ENCODE measurements around the gene DOK6. TPM values are rescaled to one million over a fixed set of nuclear protein-coding genes. Genes with fewer than 3 reads are reported as not detected.

DOK6 gene
- total and polyA plus RNA-seq, 2 donors (not counting 1 experiment from before 2014, with no cell fraction given): not detected

DNA sequence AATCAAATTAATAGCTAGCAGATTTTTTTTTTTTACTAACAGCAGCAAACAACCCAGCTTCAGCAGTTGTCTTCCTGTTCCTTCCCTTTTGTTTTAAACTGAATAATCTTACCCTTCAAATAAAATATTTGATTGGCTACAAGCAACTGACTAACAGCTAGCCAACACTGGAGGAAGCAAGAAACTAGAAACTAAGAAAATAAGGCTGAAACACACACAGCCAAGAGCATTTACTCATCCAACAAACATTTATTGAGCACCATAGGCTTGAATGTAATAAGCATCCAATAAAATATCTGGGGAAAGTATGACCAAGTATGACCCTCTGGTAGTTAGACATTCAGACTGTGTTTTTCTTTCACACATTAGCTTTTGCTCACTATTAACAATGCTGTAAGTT lies 357.8 kb downstream of the DOK6 start:
- Histone ChIP-seq H3K27me3 (replicated peaks in 1 of 4; ENCODE audit: control extremely low read depth in 1 of 4, control insufficient read depth in 3 of 4, insufficient read depth in 4 of 4, low read length in 3 of 4) (no peaks in the 10 kb centered on the region), H3K4me2 (replicated peaks; ENCODE audit: low read depth, low read length, poor library complexity, severe bottlenecking) (no peak overlapping the region), H3K9me3 (ENCODE audit: control extremely low read depth in 1 of 3, control insufficient read depth in 2 of 3, insufficient read depth in 1 of 3, low read length in 2 of 3) (no peaks in the 10 kb centered on the region), H3K4me1 (ENCODE audit: control insufficient read depth in 2 of 2, insufficient read depth in 2 of 2, low read length in 2 of 2) (no peaks in the 10 kb centered on the region), H4K20me1 (ENCODE audit: control insufficient read depth, insufficient read depth, low read length, poor library complexity, severe bottlenecking) (no peaks in the 10 kb centered on the region), H3K36me3 (replicated peaks in 1 of 2; ENCODE audit: control extremely low read depth in 1 of 2, control insufficient read depth in 1 of 2, extremely low read depth in 1 of 2, insufficient read depth in 2 of 2, low read length in 1 of 2) (no peaks in the 10 kb centered on the region), H3K27ac (ENCODE audit: low read length in 2 of 2) (no peak overlapping the region), H2AFZ (ENCODE audit: insufficient read depth, low read depth, low read length, poor library complexity, severe bottlenecking) (no peak overlapping the region), H3K9ac (ENCODE audit: low read length) (no peak overlapping the region), H3K4me3 (ENCODE audit: control extremely low read depth in 1 of 5, extremely low read depth in 1 of 5, insufficient read depth in 1 of 5, low read depth in 2 of 5, low read length in 4 of 5) (no peak overlapping the region), H3K79me2 (ENCODE audit: control insufficient read depth, insufficient read depth, low read length) (no peaks in the 10 kb centered on the region)
- ATAC-seq (ENCODE audit: low read depth) (no peak), DNase-seq (no peak)
- no peaks in the 10 kb centered on the region for H3K4me1 Mint-ChIP-seq
- H3K9me3 Mint-ChIP-seq (ENCODE audit: insufficient read depth): no peaks in the 10 kb centered on the region
- ChIA-PET POLR2A (no interaction called here), CTCF (no interaction called here)
- intact Hi-C loops (cut with micrococcal nuclease): no loop called here
- TF ChIP-seq, protein P1, sequence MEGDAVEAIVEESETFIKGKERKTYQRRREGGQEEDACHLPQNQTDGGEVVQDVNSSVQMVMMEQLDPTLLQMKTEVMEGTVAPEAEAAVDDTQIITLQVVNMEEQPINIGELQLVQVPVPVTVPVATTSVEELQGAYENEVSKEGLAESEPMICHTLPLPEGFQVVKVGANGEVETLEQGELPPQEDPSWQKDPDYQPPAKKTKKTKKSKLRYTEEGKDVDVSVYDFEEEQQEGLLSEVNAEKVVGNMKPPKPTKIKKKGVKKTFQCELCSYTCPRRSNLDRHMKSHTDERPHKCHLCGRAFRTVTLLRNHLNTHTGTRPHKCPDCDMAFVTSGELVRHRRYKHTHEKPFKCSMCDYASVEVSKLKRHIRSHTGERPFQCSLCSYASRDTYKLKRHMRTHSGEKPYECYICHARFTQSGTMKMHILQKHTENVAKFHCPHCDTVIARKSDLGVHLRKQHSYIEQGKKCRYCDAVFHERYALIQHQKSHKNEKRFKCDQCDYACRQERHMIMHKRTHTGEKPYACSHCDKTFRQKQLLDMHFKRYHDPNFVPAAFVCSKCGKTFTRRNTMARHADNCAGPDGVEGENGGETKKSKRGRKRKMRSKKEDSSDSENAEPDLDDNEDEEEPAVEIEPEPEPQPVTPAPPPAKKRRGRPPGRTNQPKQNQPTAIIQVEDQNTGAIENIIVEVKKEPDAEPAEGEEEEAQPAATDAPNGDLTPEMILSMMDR (IDR thresholded peaks at IDR 0.05): no peak
- TF ChIP-seq EZH2 (IDR thresholded peaks at IDR 0.05; ENCODE audit: borderline replicate concordance, insufficient read depth, low read depth, low read length, poor library complexity, severe bottlenecking): no peak
- H3K4me3 Mint-ChIP-seq: no peak overlapping the region
- H3K27ac Mint-ChIP-seq: no peak overlapping the region
- peaks cover 5% of the 10 kb centered on the region for H3K27me3 Mint-ChIP-seq

DNA sequence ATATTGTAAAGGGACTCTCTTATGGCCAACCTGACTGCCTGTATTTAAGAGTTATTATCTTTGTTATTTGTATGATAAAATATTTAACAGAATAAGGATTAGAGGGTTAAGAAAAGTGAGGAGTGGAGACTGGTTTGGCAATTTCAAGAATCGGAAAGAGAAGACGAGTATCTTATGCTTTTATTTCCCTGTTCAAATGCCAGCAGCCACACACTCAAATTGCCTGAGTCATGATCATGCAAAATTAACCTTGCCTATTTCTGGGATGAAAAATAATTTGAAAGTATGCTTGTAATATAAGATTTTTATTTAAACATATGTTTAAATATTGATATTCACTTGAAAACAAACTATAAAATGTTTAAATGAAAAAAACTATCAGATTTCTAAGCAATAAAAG lies 358.4 kb downstream of the DOK6 start:
- Histone ChIP-seq H3K4me2 (replicated peaks; ENCODE audit: low read depth, low read length, poor library complexity, severe bottlenecking) (no peak overlapping the region), H3K27ac (ENCODE audit: low read length in 2 of 2) (no peak overlapping the region), H4K20me1 (ENCODE audit: control insufficient read depth, insufficient read depth, low read length, poor library complexity, severe bottlenecking) (no peaks in the 10 kb centered on the region), H3K4me3 (ENCODE audit: control extremely low read depth in 1 of 5, extremely low read depth in 1 of 5, insufficient read depth in 1 of 5, low read depth in 2 of 5, low read length in 4 of 5) (no peak overlapping the region), H3K36me3 (replicated peaks in 1 of 2; ENCODE audit: control extremely low read depth in 1 of 2, control insufficient read depth in 1 of 2, extremely low read depth in 1 of 2, insufficient read depth in 2 of 2, low read length in 1 of 2) (no peaks in the 10 kb centered on the region), H3K27me3 (replicated peaks in 1 of 4; ENCODE audit: control extremely low read depth in 1 of 4, control insufficient read depth in 3 of 4, insufficient read depth in 4 of 4, low read length in 3 of 4) (no peaks in the 10 kb centered on the region), H2AFZ (ENCODE audit: insufficient read depth, low read depth, low read length, poor library complexity, severe bottlenecking) (no peak overlapping the region), H3K4me1 (ENCODE audit: control insufficient read depth in 2 of 2, insufficient read depth in 2 of 2, low read length in 2 of 2) (no peaks in the 10 kb centered on the region), H3K79me2 (ENCODE audit: control insufficient read depth, insufficient read depth, low read length) (no peaks in the 10 kb centered on the region), H3K9me3 (ENCODE audit: control extremely low read depth in 1 of 3, control insufficient read depth in 2 of 3, insufficient read depth in 1 of 3, low read length in 2 of 3) (no peaks in the 10 kb centered on the region), H3K9ac (ENCODE audit: low read length) (no peak overlapping the region)
- Mint-ChIP-seq H3K27me3 (peaks cover 5% of the 10 kb centered on the region), H3K4me3 (no peak overlapping the region), H3K9me3 (ENCODE audit: insufficient read depth) (no peaks in the 10 kb centered on the region), H3K27ac (no peak overlapping the region), H3K4me1 (no peaks in the 10 kb centered on the region)
- CTCF ChIA-PET: no interaction called here
- DNase-seq (no peak), ATAC-seq (ENCODE audit: low read depth) (no peak)
- intact Hi-C loops (cut with micrococcal nuclease): no loop called here
- no CpG with 5 or more reads among the region's 2 CpGs for WGBS (ENCODE audit: insufficient coverage)
- TF ChIP-seq, protein P1 (IDR thresholded peaks at IDR 0.05): no peak
- POLR2A ChIA-PET: no interaction called here

Data from B cell (primary cell).